ENCODE results near the gene DYNLRB1.
"Not testable (repeated sequence)": the region's sequence is repeated elsewhere in the genome, so short reads cannot be mapped to it uniquely, and the experiment has no call there.

The DYNLRB1 gene

GRCh38 chr20:34495307-34495706, 20.9 kb upstream of the DYNLRB1 start:
- no peaks in the 10 kb centered on the region for H3K4me1 ChIP-seq
- in situ Hi-C loops (cut with MboI; ENCODE audit: low sequenced_read_pairs) = no loop called here
- H3K36me3 ChIP-seq (replicated peaks) = peaks cover 41% of the 10 kb centered on the region
- no peaks in the 10 kb centered on the region for H3K9me3 ChIP-seq
- no peak for DNase-seq (ENCODE audit: low spot score in 2 of 2)
- H3K27me3 ChIP-seq (ENCODE audit: low read depth) = no peaks in the 10 kb centered on the region
- no peak overlapping the region for H3K4me3 ChIP-seq

DNA sequence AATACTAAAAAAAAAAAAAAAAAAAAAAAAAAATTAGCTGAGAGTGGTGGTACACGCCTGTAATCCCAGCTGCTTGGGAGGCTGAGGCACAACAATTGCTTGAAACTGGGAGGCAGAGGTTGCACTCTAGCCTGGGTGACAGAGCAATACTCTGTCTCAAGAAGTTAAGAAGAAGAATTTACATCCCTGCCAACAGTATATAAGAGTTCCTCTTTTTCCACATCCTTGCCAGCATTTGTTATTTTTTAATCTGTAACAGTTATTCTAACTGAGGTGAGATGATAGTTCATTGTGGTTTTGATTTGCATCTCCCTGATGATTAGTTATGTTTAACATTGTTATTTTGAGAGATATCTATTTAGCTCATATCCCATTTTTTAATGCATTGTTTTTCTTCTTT, 20.3 kb upstream of the DYNLRB1 start:
- no peak for DNase-seq (ENCODE audit: low spot score in 2 of 2)
- in situ Hi-C loops (cut with MboI; ENCODE audit: low sequenced_read_pairs) = no loop called here
- no peaks in the 10 kb centered on the region for H3K27me3 ChIP-seq (ENCODE audit: low read depth)
- no peaks in the 10 kb centered on the region for H3K9me3 ChIP-seq
- H3K36me3 ChIP-seq (replicated peaks) = peaks cover 37% of the 10 kb centered on the region
- no peaks in the 10 kb centered on the region for H3K4me1 ChIP-seq
- no peak overlapping the region for H3K4me3 ChIP-seq

GRCh38 chr20:34497596-34497995, 18.6 kb upstream of the DYNLRB1 start:
- H3K4me1 ChIP-seq; in situ Hi-C loops (cut with MboI; ENCODE audit: low sequenced_read_pairs): not testable (repeated sequence)
- peaks cover 27% of the 10 kb centered on the region for H3K36me3 ChIP-seq (replicated peaks)

GRCh38 chr20:34500823-34501222, 15.4 kb upstream of the DYNLRB1 start:
- Histone ChIP-seq H3K4me3 (no peak overlapping the region), H3K27me3 (ENCODE audit: low read depth) (no peaks in the 10 kb centered on the region), H3K4me1 (no peaks in the 10 kb centered on the region), H3K36me3 (replicated peaks) (peaks cover 24% of the 10 kb centered on the region), H3K9me3 (no peaks in the 10 kb centered on the region)
- DNase-seq (ENCODE audit: low spot score in 2 of 2) = no peak
- in situ Hi-C loops (cut with MboI; ENCODE audit: low sequenced_read_pairs) = no loop called here

More at GRCh38 chr20:34497596-34497995, 18.6 kb upstream of the DYNLRB1 start:
- not testable (repeated sequence) for H3K27me3 ChIP-seq (ENCODE audit: low read depth); H3K4me3 ChIP-seq; H3K9me3 ChIP-seq; DNase-seq (ENCODE audit: low spot score in 2 of 2)

DNA sequence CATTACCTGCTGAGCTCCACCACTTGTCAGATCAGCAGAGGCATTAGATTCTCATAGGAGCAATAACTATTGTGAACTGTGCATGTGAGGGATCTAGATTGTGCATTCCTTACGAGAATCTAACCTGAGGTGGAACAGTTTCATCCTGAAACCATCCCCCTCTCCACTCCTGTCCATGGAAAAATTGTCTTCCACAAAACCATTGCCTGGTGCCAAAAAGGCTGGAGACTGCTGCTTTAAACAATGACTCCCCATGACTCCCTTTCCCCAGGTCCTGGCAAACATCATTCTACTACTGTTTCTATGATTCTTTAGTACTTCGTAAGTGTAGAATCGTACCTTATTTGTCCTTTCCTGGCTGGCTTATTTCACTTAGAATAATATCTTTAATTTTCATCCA, 9.7 kb upstream of the DYNLRB1 start:
- Histone ChIP-seq H3K27me3 (ENCODE audit: low read depth) (no peaks in the 10 kb centered on the region), H3K4me3 (no peak overlapping the region), H3K9me3 (no peaks in the 10 kb centered on the region), H3K36me3 (replicated peaks) (peaks cover 35% of the 10 kb centered on the region), H3K4me1 (no peaks in the 10 kb centered on the region)
- in situ Hi-C loops (cut with MboI; ENCODE audit: low sequenced_read_pairs) = no loop called here
- DNase-seq (ENCODE audit: low spot score in 2 of 2) = no peak

- DNase-seq (ENCODE audit: low spot score in 2 of 2) = no peak
- in situ Hi-C loops (cut with MboI; ENCODE audit: low sequenced_read_pairs) = no loop called here
- no peak overlapping the region for H3K4me3 ChIP-seq
- no peaks in the 10 kb centered on the region for H3K9me3 ChIP-seq
- peaks cover 35% of the 10 kb centered on the region for H3K36me3 ChIP-seq (replicated peaks)
- no peaks in the 10 kb centered on the region for H3K4me1 ChIP-seq
- no peaks in the 10 kb centered on the region for H3K27me3 ChIP-seq (ENCODE audit: low read depth)
Observed at GRCh38 chr20:34507702-34508413, 8.4 kb upstream of the DYNLRB1 start.

- no peak for DNase-seq (ENCODE audit: low spot score in 2 of 2)
- peaks cover 7% of the 10 kb centered on the region; the same call in 1 of the 2 replicates for H3K4me1 ChIP-seq
- no peaks in the 10 kb centered on the region for H3K27me3 ChIP-seq (ENCODE audit: low read depth)
- H3K4me3 ChIP-seq = no peak overlapping the region
- H3K9me3 ChIP-seq = no peaks in the 10 kb centered on the region
- H3K36me3 ChIP-seq (replicated peaks) = peaks cover 27% of the 10 kb centered on the region
- in situ Hi-C loops (cut with MboI; ENCODE audit: low sequenced_read_pairs) = no loop called here
Observed at GRCh38 chr20:34510575-34510974, 5.6 kb upstream of the DYNLRB1 start.

DNA sequence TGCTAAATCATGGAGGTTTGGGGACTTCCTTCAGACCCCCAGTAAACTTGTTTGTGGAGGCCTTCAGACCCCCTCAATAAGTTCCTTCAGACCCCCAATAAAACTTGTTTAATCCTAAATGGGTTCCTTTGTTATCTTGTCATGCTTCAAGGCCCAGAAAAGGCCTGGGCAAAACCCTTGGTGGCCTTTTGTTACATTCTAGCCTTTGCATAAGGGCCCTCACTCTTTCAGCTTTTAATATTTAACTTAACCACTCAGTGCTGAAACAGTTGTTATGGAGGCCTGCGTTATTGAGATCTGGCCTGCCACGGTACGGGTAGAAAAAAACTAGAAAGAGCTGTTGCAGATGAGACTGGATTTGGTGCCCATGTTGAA, 4.3 kb upstream of the DYNLRB1 start:
- in situ Hi-C loops (cut with MboI; ENCODE audit: low sequenced_read_pairs) = no loop called here
- peaks cover 23% of the 10 kb centered on the region for H3K36me3 ChIP-seq (replicated peaks)

DNA sequence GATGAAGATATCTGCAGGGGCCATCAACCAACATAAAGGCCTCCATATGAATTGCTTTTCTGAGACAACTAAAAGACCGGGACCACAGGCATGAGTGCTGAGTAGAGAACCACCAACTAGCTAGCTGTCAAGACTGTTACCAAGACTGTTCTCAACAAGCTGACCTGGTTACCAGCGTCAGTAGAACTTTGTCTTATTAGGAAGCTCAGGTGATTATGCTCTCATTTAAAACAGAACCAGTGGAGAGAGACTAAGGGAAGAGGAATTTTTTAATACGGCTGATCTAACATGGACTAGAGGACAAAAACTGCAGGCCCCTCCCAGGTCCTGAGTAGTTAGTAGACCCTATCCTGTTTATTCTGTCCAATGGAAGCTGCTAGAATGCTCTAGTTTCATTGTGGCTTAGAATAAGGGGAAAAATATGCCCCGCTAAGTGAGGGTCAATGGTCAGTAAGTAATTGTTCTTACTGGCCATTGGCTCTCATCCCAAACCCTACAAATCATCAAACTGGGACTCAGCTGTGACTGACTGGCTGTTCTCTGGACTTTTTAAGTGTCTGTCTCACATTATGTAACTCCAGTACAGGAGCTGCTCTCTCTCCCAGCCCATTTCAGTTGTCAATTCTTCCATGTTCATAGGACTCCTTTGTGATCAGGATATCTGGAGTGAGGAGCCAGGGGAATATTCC, 3.8 kb upstream of the DYNLRB1 start:
- Histone ChIP-seq H3K27me3 (ENCODE audit: low read depth) (no peaks in the 10 kb centered on the region), H3K9me3 (no peaks in the 10 kb centered on the region), H3K36me3 (replicated peaks) (peaks cover 23% of the 10 kb centered on the region), H3K4me1 (peaks cover 11% of the 10 kb centered on the region; the same call in 1 of the 2 replicates), H3K4me3 (no peak overlapping the region)
- in situ Hi-C loops (cut with MboI; ENCODE audit: low sequenced_read_pairs) = no loop called here
- no peak for DNase-seq (ENCODE audit: low spot score in 2 of 2)

More for the DNA sequence above, 4.3 kb upstream of the DYNLRB1 start:
- H3K4me3 ChIP-seq = no peak overlapping the region
- H3K27me3 ChIP-seq (ENCODE audit: low read depth) = no peaks in the 10 kb centered on the region
- H3K4me1 ChIP-seq = peaks cover 7% of the 10 kb centered on the region; the same call in 1 of the 2 replicates
- H3K9me3 ChIP-seq = no peaks in the 10 kb centered on the region
- no peak for DNase-seq (ENCODE audit: low spot score in 2 of 2)

GRCh38 chr20:34512955-34513419, 3.2 kb upstream of the DYNLRB1 start:
- peaks cover 11% of the 10 kb centered on the region; the same call in 1 of the 2 replicates for H3K4me1 ChIP-seq
- in situ Hi-C loops (cut with MboI; ENCODE audit: low sequenced_read_pairs) = no loop called here
- no peak for DNase-seq (ENCODE audit: low spot score in 2 of 2)

GRCh38 chr20:34514034-34514433, 2.2 kb upstream of the DYNLRB1 start:
- DNase-seq (ENCODE audit: low spot score in 2 of 2); H3K9me3 ChIP-seq; H3K4me3 ChIP-seq; in situ Hi-C loops (cut with MboI; ENCODE audit: low sequenced_read_pairs); H3K27me3 ChIP-seq (ENCODE audit: low read depth); H3K36me3 ChIP-seq (replicated peaks): not testable (repeated sequence)
- peaks cover 11% of the 10 kb centered on the region; the same call in 1 of the 2 replicates for H3K4me1 ChIP-seq

More at GRCh38 chr20:34512955-34513419, 3.2 kb upstream of the DYNLRB1 start:
- no peaks in the 10 kb centered on the region for H3K9me3 ChIP-seq
- H3K36me3 ChIP-seq (replicated peaks) = peaks cover 17% of the 10 kb centered on the region
- H3K4me3 ChIP-seq = no peak overlapping the region
- no peaks in the 10 kb centered on the region for H3K27me3 ChIP-seq (ENCODE audit: low read depth)

DNA sequence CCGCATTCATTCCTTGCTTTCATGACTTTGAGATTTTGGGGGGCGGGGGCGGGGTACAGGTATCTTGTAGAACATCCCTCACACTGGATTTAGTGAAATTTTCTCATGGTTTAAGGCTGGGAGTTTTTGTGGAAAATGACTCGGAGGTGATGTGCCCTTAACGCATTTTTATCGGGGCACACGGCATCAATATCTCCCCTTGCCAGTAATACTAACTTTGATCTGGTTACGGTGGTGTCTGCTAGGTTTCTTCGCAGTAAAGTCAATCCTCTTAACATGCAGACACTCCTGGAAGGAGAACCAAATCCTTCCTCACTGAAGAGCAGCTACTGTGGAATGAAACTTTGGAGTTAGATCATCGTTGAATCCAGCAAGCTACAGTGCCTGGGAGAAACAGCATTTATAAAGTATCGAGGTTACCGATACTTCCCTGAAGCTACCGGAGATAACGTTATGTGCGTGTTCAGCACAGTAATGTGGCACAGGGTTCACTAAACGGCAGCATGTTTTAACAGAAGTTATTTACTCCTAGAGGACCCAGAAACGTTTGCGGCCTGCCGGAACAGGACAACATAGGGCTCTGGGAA, 1.2 kb upstream of the DYNLRB1 start:
- Histone ChIP-seq H3K4me3 (peak overlapping the region; percentile 96), H3K9me3 (no peaks in the 10 kb centered on the region), H3K36me3 (replicated peaks) (peaks cover 9% of the 10 kb centered on the region; the same call in 1 of the 2 replicates), H3K27me3 (ENCODE audit: low read depth) (no peaks in the 10 kb centered on the region), H3K4me1 (peaks cover 11% of the 10 kb centered on the region; the same call in 1 of the 2 replicates)
- in situ Hi-C loops (cut with MboI; ENCODE audit: low sequenced_read_pairs) = loop anchor here (5.0 kb wide), 1 partner anchor 213 kb away; the partner anchor contains the start of gene AHCY
- DNase-seq (ENCODE audit: low spot score in 2 of 2) = peak in 1 of 2 experiments; percentile 4

DNA sequence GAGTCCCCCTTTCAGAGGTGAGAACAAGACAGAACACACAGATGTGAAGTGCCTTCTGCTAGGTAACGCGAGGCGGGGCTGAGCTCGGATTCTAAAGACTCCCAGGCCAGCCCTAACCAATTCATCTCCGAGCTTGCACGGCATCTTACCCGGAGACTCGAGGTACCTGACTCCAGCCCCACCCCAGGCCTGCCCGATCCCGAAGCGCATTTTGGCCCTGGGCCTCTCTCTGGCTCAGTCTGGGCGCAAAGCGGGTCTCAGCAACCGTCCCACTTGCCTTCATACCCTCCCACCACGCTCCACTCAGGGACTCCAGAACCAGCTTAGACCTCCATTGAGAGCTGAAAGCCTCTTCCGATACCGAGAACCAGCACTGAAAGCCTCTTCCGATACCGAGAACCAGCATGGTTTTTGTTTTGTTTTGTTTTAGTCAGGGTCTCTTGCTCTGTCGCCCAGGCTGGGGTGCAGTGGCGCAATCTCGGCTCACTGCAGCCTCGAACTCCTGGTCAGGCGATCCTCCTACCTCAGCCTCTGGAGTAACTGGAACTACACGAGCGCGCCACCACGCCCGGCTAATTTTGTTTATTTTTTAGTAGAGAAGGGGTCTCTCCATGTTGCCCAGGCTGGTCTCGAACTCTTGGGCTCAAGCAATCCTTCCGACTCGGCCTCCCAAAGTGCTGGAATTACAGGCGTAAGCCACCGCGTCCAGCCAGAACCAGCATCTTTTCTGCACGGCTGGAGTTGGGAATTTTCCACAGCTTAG, 557 bp upstream of the DYNLRB1 start:
- peak; percentile 49 to 87 for DNase-seq (ENCODE audit: low spot score in 2 of 2)
- in situ Hi-C loops (cut with MboI; ENCODE audit: low sequenced_read_pairs) = loop anchor here (5.0 kb wide), 1 partner anchor 213 kb away; the partner anchor contains the start of gene AHCY
- Histone ChIP-seq H3K36me3 (replicated peaks) (peaks cover 12% of the 10 kb centered on the region; the same call in 1 of the 2 replicates), H3K27me3 (ENCODE audit: low read depth) (no peaks in the 10 kb centered on the region), H3K4me3 (peak overlapping the region; percentile 96), H3K4me1 (peaks cover 11% of the 10 kb centered on the region), H3K9me3 (no peaks in the 10 kb centered on the region)
